NCI-H2029 treated with DMSO at 0.1 percent for 48 hours (cell line): ENCODE measurements around the gene SPA17.
A peak's percentile ranks its signal among the peaks of the same experiment; 100 is the strongest.

Source experiments
- DNase-seq: peaks from one replicate; lab custom pipeline; 2025; lab: John Stamatoyannopoulos, UW

SPA17 gene

GRCh38 chr11:124724979-124725718 is 51.4 kb downstream of the SPA17 start:
- no peak for DNase-seq

GRCh38 chr11:124725719-124726105 is 52.0 kb downstream of the SPA17 start:
- no peak for DNase-seq

- DNase-seq, result no peak
These were observed 53.8 kb downstream of the SPA17 start for GRCh38 chr11:124727474-124727873.

GRCh38 chr11:124728134-124728533 is 54.4 kb downstream of the SPA17 start:
- DNase-seq, result no peak

- no peak for DNase-seq
These were observed 55.9 kb downstream of the SPA17 start for GRCh38 chr11:124729571-124729970.

GRCh38 chr11:124732230-124732629 is 58.5 kb downstream of the SPA17 start:
- DNase-seq, result no peak

- DNase-seq, result no peak
These were observed 63.0 kb downstream of the SPA17 start for GRCh38 chr11:124736736-124737135.

- no peak for DNase-seq
These were observed 64.1 kb downstream of the SPA17 start for GRCh38 chr11:124737638-124738305.

GRCh38 chr11:124738713-124739478 is 65.2 kb downstream of the SPA17 start:
- no peak for DNase-seq

- peak; percentile 53 for DNase-seq
These were observed 66.0 kb downstream of the SPA17 start, which contains the start of gene NRGN for GRCh38 chr11:124739479-124740276. Gene NRGN, plus strand, starts transcription at chr11:124739942. Its CDS starts 143 bp downstream, at chr11:124740085.

GRCh38 chr11:124740277-124740882 is 66.7 kb downstream of the SPA17 start:
- DNase-seq, result no peak

- no peak for DNase-seq
These were observed 68.9 kb downstream of the SPA17 start for GRCh38 chr11:124742555-124742954.

- no peak for DNase-seq
These were observed 69.3 kb downstream of the SPA17 start for GRCh38 chr11:124743050-124743449.

- DNase-seq, result no peak
These were observed 71.6 kb downstream of the SPA17 start for GRCh38 chr11:124745270-124745834.

- DNase-seq, result no peak
These were observed 72.3 kb downstream of the SPA17 start for GRCh38 chr11:124745835-124746620.

GRCh38 chr11:124746621-124747243 is 73.0 kb downstream of the SPA17 start:
- DNase-seq, result peak; percentile 15
